RPMI8226 (cell line): Measurements from ENCODE around the gene ABCA8.

Experiments
- DNase-seq: peaks from one replicate; pipeline ENCODE4 v3.0.0-alpha.2; 2015

ABCA8 gene

GRCh38 chr17:68868708-68869107, 86.5 kb downstream of the ABCA8 start:
- DNase-seq, result peak; percentile 93

DNA sequence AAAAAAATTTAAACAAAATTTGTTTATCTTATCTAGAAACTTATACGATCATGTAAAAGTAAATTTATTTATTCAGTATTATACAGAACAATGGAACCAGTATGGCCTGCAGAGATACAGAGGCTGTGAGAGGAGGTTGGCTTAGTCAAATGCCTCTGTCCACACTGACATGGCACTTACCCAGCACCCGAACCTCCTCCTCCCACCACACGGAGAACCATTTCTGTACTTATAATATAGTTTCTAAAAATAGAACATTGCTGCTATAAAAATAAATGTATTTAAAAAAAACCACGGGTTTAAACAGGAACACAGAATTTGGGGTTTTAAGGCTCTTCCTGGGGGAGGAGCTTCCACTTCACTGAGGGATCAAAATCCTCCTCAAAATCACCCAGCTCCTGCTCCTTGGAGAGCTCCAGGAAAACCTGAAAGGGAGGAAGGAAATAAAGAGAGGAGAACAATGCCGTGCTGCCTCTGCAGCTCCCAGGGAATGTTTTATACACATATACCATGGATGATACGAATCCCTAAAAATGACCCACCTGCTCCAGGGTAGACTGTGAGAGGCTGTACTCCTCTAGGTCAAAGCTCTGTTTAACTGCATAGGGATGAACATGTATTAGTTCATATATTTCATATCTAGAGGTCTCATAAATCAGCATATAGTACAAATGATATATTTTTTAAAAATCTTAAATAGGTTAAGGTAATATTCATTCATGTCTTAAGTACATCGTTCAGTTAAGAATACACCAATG, 87.3 kb downstream of the ABCA8 start:
- peak; percentile 77 for DNase-seq

DNA sequence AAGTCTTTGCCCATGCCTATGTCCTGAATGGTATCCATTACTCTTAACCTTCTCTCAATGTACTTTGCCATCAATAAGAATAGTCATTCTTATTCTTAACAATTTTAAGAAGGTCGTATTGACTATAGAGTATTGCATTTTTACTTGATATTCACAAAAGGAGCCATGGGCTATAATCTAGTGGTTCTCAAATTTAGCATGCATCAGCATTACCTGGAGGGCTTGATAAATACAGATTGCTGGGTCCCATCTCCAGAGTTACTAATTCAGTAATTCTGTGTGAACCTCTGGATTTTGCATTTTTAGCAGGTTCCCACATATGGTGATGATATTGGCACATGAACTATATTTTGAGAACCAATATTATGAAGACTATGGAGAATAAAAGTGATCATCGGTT, 89.6 kb downstream of the ABCA8 start:
- DNase-seq, result no peak

- no peak for DNase-seq
Observed at GRCh38 chr17:68863091-68863652, 92.0 kb downstream of the ABCA8 start.

DNA sequence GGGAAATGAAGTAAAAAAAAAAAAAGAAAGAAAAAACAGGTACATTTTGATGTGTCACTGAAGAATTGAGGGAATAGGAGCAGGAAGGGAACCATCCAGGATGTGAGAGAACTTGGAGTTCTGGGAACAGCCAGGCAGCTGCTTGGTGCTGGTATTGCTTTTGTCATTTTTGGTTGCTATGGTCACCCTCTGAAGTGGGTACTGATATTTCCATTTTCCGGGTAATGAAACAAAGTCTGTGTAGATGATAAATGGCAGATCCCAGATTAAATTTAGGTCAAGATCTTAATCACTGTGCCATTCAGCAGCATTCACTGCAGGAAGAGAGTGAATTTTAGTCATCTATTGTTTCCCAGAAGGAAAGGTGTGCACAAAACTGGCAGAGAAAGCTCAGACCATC, 93.6 kb downstream of the ABCA8 start:
- no peak for DNase-seq

GRCh38 chr17:68860941-68861340, 94.3 kb downstream of the ABCA8 start:
- peak; percentile 8 for DNase-seq

DNA sequence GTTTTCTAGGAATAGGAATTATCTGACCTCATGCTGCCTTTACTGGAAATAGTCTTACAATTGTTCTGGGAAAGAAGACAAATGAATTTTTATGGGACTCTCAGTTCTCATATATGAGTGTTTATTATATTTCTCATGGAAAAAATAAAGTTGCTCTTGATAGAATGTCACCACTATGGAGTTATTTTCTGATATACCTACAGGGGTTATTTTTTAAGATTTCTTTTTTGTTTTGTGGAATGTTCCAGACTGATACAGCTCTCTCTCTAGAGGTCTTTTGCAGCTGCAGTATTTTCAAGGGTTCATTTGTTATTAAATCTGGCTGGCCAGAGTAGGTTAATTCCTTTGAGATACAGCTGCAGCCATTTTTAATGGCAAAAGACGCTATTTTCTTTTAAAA, 100.7 kb downstream of the ABCA8 start:
- DNase-seq, result no peak

GRCh38 chr17:68853439-68853838, 101.8 kb downstream of the ABCA8 start:
- DNase-seq, result no peak

- DNase-seq, result no peak
Observed at GRCh38 chr17:68853036-68853435, 102.2 kb downstream of the ABCA8 start.

DNA sequence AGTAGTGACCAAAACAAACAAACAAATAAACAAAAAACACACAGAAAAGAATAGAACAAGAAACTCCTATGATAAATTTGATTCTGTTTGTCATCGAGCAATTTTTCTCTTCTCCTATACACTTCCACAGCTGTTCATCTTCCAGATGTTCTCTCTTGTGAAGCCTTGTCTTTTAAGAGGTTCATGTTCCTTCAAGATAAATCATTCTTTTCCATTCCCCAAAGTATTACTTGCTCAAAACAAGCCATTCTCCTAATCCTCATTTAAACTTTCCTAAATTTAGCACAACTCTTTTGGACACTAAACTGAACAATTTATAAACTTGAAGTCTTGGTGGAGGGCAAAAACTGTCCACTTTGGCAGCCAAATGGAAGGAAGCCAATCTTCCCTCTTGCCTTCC, 103.3 kb downstream of the ABCA8 start:
- no peak for DNase-seq

GRCh38 chr17:68850749-68851510, 104.3 kb downstream of the ABCA8 start:
- DNase-seq, result no peak

- DNase-seq, result peak; percentile 24
Observed at GRCh38 chr17:68849673-68850610, 105.2 kb downstream of the ABCA8 start.

- DNase-seq, result no peak
Observed at GRCh38 chr17:68847711-68848110, 107.5 kb downstream of the ABCA8 start.

- DNase-seq, result no peak
Observed at GRCh38 chr17:68843522-68843921, 111.7 kb downstream of the ABCA8 start.

GRCh38 chr17:68840073-68840472, 115.1 kb downstream of the ABCA8 start:
- DNase-seq, result no peak

GRCh38 chr17:68835071-68835470, 120.1 kb downstream of the ABCA8 start:
- no peak for DNase-seq

DNA sequence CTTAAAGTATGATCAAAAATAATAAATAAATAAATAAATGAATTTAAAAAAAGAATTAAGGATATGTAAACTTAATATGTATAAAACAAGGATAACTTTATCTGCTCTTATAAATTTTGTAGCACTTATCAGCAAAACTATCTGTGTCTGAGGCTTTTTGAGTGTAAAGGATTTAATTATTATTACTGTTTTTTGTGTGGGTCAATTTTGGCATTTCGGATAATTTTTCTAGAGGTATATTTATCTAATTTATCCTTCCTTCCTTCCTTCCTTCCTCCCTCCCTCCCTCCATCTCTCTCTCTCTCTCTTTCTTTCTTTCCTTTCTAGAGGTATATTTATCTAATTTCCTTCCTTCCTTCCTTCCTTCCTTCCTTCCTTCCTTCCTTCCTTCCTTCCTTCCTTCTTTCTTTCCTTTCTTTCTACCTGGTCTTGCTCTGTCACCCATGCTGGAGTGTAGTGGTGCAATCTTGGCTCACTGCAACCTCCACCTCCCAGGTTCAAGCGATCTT, 120.8 kb downstream of the ABCA8 start:
- no peak for DNase-seq

GRCh38 chr17:68832109-68832802, 122.9 kb downstream of the ABCA8 start:
- DNase-seq, result no peak

DNA sequence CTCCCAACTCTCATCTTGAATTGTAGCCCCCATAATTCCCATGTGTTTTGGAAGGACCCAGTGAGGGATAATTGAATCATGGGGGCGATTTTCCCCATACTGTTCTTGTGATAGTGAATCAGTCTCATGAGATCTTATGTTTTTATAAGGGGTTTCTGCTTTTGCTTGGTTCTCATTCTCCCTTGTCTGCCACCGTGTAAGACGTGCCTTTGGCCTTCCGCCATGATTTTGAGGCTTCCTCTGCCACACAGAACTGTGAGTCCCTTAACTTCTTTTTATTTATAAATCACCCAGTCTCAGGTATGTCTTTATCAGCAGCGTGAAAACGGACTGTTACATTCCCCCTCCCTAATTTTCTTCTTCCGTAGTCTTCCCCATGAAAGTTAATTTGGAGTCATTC, 124.0 kb downstream of the ABCA8 start:
- no peak for DNase-seq

DNA sequence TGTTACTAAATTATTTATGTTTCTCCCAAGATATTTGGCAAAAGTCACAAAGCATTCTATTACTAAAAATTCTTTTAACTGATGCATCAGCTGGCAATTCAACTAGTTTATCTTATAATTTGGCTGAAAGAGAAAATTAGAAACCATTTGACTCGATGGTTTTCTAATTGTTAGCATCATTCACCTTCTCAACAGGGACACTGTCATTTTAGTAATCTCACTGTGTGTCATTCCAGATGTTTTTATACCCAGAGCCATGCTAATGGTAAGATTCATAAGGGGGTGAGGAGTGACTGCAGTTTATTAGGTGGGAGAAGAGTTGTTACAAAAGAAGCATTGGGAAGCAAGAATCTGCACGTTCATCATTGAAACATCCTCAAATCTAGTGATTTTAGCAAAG, 124.9 kb downstream of the ABCA8 start:
- no peak for DNase-seq

- no peak for DNase-seq
Observed at GRCh38 chr17:68829211-68829610, 126.0 kb downstream of the ABCA8 start.

- DNase-seq, result no peak
Observed at GRCh38 chr17:68824707-68825106, 130.5 kb downstream of the ABCA8 start.
